Activated CD4-positive, alpha-beta memory T cell treated with anti-CD3 and anti-CD28 coated beads for 36 hours (primary cell): ENCODE measurements around the gene EDEM1. TPM values are rescaled to one million over a fixed set of nuclear protein-coding genes. Genes with fewer than 3 reads are reported as not detected.
A peak's percentile ranks its signal among the peaks of the same experiment; 100 is the strongest.

ENCODE experiments used
- CTCF ChIA-PET: fragments of 350-600 bp; sonication (Branson Sonifier 250); formaldehyde crosslinking; loops from one replicate; lab custom pipeline; 2021; ENCODE audit warnings: antibody characterized with exemption, inconsistent platforms; lab: Charles Lee
- POLR2A ChIA-PET: fragments of 350-600 bp; sonication (Branson Sonifier 250); formaldehyde crosslinking; loops from one replicate; lab custom pipeline; 2021; ENCODE audit warnings: antibody characterized with exemption; lab: Charles Lee
- DNase-seq: peaks from one replicate; pipeline ENCODE4 v3.0.0-alpha.2; 2020
- H3K27ac Mint-ChIP-seq: one replicate; pipeline ENCODE4 v1.8.0; 2021; ENCODE audit warnings: mixed read lengths
- H3K27me3 Mint-ChIP-seq: one replicate; pipeline ENCODE4 v1.8.0; 2021; ENCODE audit warnings: mixed read lengths
- H3K36me3 Mint-ChIP-seq: one replicate; pipeline ENCODE4 v1.8.0; 2021; ENCODE audit warnings: mixed read lengths
- H3K4me1 Mint-ChIP-seq: one replicate; pipeline ENCODE4 v1.8.0; 2021; ENCODE audit warnings: low read depth, mixed read lengths
- H3K4me3 Mint-ChIP-seq: one replicate; pipeline ENCODE4 v1.8.0; 2021; ENCODE audit warnings: mild to moderate bottlenecking, mixed read lengths
- H3K9me3 Mint-ChIP-seq: one replicate; pipeline ENCODE4 v1.8.0; 2021; ENCODE audit warnings: mixed read lengths
- intact Hi-C: fragments of 100-400 bp; cut with micrococcal nuclease; formaldehyde crosslinking; loops from one replicate; pipeline ENCODE4 v1.15.1; 2023
- total RNA-seq, 2 experiments: library from RNA; stranded (reverse); gene quantifications; one replicate each; pipeline ENCODE4 v1.2.3, GENCODE V29; 2021

Gene EDEM1
- total RNA-seq, 2 experiments from 2014 or later, result 192 to 203 TPM

DNA sequence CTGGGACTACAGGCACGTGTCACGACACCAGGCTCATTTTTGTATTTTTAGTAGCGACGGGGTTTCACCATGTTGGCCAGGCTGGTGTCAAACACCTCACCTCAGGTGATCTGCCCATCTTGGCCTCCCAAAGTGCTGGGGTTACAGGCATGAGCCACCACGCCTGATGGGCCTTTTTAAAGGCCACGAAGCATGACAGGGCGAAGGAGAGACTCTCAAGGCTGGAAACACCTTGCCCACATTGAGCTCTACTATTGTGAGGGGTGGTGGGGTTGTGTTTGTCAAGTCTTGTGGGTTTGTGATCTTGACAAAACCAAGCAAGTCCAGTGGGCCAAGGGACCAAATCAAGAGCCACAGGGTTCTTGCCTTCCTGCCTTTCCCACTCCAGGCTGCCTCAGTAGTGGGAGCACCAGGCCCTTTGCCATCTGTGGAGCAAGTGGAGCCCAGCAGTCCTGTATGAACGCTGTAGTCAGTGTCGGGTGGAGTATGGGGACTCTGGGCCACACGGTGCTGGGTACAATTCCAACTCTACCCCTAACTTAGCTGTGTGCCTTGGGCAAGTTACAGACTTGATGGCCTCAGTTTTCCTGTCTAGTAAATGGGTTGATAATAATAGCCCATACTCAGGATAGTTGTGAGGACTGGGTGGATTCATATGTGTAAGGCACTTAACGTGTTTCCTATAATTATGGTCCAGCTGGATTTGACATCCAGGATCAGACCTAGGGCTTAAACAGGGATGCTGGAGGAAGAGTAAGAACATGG is 33.3 kb downstream of the EDEM1 start:
- intact Hi-C loops, result loop anchor here (10.0 kb wide), 2 partner anchors 114 to 514 kb away; no protein-coding TSS in a partner anchor

GRCh38 chr3:5221701-5222100 is 34.2 kb downstream of the EDEM1 start:
- Mint-ChIP-seq H3K27ac (no peak overlapping the region), H3K4me3 (no peak overlapping the region), H3K9me3 (no peaks in the 10 kb centered on the region), H3K36me3 (peaks cover 19% of the 10 kb centered on the region), H3K4me1 (peaks cover 7% of the 10 kb centered on the region), H3K27me3 (no peaks in the 10 kb centered on the region)
- ChIA-PET POLR2A (no interaction called here), CTCF (no interaction called here)
- no peak for DNase-seq
- intact Hi-C loops, result loop anchor here (10.0 kb wide), 2 partner anchors 113 to 513 kb away; no protein-coding TSS in a partner anchor

More for the DNA sequence above, 33.3 kb downstream of the EDEM1 start:
- ChIA-PET CTCF (no interaction called here), POLR2A (interaction anchor here (0.8 kb wide), 1 partner anchor 24 kb away, joined by 3 read pairs; no protein-coding TSS in a partner anchor)
- H3K9me3 Mint-ChIP-seq, result no peaks in the 10 kb centered on the region
- no peak for DNase-seq
- no peaks in the 10 kb centered on the region for H3K27me3 Mint-ChIP-seq
- H3K4me3 Mint-ChIP-seq, result no peak overlapping the region
- H3K36me3 Mint-ChIP-seq, result peaks cover 24% of the 10 kb centered on the region
- peak overlapping the region; percentile 38 for H3K27ac Mint-ChIP-seq
- peaks cover 6% of the 10 kb centered on the region for H3K4me1 Mint-ChIP-seq

- Mint-ChIP-seq H3K4me1 (peaks cover 5% of the 10 kb centered on the region), H3K9me3 (no peaks in the 10 kb centered on the region), H3K4me3 (no peak overlapping the region), H3K36me3 (peaks cover 13% of the 10 kb centered on the region), H3K27ac (no peak overlapping the region), H3K27me3 (no peaks in the 10 kb centered on the region)
- ChIA-PET CTCF (interaction anchor here (1.1 kb wide), 1 partner anchor 9 kb away, joined by 4 read pairs; no protein-coding TSS in a partner anchor), POLR2A (no interaction called here)
- no peak for DNase-seq
- intact Hi-C loops, result loop anchor here (10.0 kb wide), 2 partner anchors 112 to 512 kb away; no protein-coding TSS in a partner anchor
Observed at GRCh38 chr3:5222283-5223005, 34.9 kb downstream of the EDEM1 start.

GRCh38 chr3:5226783-5227182 is 39.3 kb downstream of the EDEM1 start:
- H3K36me3 Mint-ChIP-seq, result no peaks in the 10 kb centered on the region
- H3K4me1 Mint-ChIP-seq, result peaks cover 1% of the 10 kb centered on the region
- no peak overlapping the region for H3K4me3 Mint-ChIP-seq
- H3K9me3 Mint-ChIP-seq, result no peaks in the 10 kb centered on the region
- ChIA-PET CTCF (no interaction called here), POLR2A (no interaction called here)
- no peaks in the 10 kb centered on the region for H3K27me3 Mint-ChIP-seq
- DNase-seq, result no peak
- intact Hi-C loops, result loop anchor here (5.0 to 10.0 kb wide), 3 partner anchors 108 to 508 kb away; no protein-coding TSS in a partner anchor
- H3K27ac Mint-ChIP-seq, result no peak overlapping the region

DNA sequence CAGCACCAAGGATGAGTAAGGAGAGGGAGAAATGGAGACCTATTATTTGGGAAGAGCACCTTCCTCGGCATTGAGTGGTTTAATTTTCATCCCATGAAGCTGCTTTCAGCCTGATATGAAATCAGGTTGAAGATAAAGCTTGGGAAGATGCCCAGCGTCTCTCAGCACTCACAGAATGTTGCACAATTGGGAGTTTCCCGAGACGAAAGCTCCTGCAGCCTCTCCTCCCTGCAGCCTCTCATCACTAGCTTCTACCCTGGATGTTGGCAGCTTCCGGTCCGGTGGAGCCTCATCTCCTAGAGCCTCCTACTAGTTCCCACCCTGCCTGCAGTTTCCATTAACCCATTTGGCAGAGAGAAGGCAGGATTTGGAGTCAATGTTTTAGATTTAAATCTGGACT is 40.3 kb downstream of the EDEM1 start:
- Mint-ChIP-seq H3K27ac (no peak overlapping the region), H3K36me3 (no peaks in the 10 kb centered on the region), H3K9me3 (no peaks in the 10 kb centered on the region), H3K4me1 (peaks cover 1% of the 10 kb centered on the region), H3K27me3 (no peaks in the 10 kb centered on the region), H3K4me3 (no peak overlapping the region)
- POLR2A ChIA-PET, result no interaction called here
- no peak for DNase-seq
- CTCF ChIA-PET, result no interaction called here
- intact Hi-C loops, result loop anchor here (5.0 to 10.0 kb wide), 3 partner anchors 107 to 507 kb away; no protein-coding TSS in a partner anchor

GRCh38 chr3:5229414-5229813 is 41.9 kb downstream of the EDEM1 start:
- ChIA-PET CTCF (interaction anchor here (0.7 kb wide), 1 partner anchor 175 kb away, joined by 3 read pairs; no protein-coding TSS in a partner anchor), POLR2A (no interaction called here)
- Mint-ChIP-seq H3K27ac (no peak overlapping the region), H3K4me3 (no peak overlapping the region), H3K9me3 (no peaks in the 10 kb centered on the region), H3K4me1 (peaks cover 1% of the 10 kb centered on the region), H3K36me3 (no peaks in the 10 kb centered on the region), H3K27me3 (no peaks in the 10 kb centered on the region)
- no peak for DNase-seq
- intact Hi-C loops, result loop anchor here (5.0 to 10.0 kb wide), 3 partner anchors 105 to 505 kb away; no protein-coding TSS in a partner anchor

- no peak overlapping the region for H3K27ac Mint-ChIP-seq
- ChIA-PET POLR2A (interaction anchor here (0.5 kb wide), 1 partner anchor 40 kb away, joined by 4 read pairs; no protein-coding TSS in a partner anchor), CTCF (no interaction called here)
- H3K9me3 Mint-ChIP-seq, result no peaks in the 10 kb centered on the region
- no peaks in the 10 kb centered on the region for H3K27me3 Mint-ChIP-seq
- H3K36me3 Mint-ChIP-seq, result no peaks in the 10 kb centered on the region
- DNase-seq, result no peak
- intact Hi-C loops, result no loop called here
- H3K4me3 Mint-ChIP-seq, result no peak overlapping the region
- H3K4me1 Mint-ChIP-seq, result peaks cover 1% of the 10 kb centered on the region
Observed at GRCh38 chr3:5231074-5231473, 43.6 kb downstream of the EDEM1 start.

DNA sequence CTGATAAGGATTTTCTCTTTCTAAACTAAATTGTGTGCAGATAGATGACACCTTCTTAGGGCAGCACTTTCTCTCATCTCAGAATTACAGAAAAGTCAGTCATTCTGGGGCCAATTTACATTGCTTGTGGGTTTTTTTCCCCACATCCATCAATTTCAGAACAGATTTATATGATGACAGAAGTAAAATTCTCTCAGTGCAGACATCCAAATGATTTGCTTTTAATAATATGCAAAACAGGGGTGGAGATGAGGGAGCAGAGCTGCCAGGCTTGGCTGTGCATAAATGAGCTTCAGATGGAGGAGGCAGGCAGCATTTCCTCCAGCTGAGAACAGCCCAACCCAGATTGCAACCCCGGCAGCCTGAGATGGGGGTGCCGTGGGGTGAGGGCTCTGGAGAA is 44.0 kb downstream of the EDEM1 start:
- DNase-seq, result no peak
- intact Hi-C loops, result no loop called here
- Mint-ChIP-seq H3K4me3 (no peak overlapping the region), H3K4me1 (peaks cover 1% of the 10 kb centered on the region), H3K27me3 (no peaks in the 10 kb centered on the region), H3K9me3 (no peaks in the 10 kb centered on the region), H3K36me3 (no peaks in the 10 kb centered on the region), H3K27ac (no peak overlapping the region)
- CTCF ChIA-PET, result no interaction called here
- POLR2A ChIA-PET, result interaction anchor here (0.5 kb wide), 1 partner anchor 41 kb away, joined by 4 read pairs; no protein-coding TSS in a partner anchor

DNA sequence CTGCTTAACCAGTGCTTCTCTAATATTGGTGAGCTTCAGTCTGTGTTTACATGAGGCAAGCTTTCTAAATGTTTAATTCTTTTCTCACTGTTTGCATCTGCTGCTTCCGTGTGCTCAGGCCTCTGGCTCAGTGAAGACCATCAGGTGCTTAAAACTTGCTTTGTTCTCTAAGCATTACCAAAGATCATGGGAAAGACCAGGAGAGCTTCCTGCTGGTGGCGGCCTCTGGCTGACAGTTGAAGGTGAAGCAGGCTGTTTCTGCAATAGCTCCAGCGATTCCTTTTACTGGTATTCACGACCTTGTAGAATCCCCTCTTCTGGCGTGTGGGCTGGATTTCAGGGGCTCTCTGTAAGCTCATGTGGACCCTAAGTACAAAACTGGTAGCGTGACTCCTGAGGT is 45.1 kb downstream of the EDEM1 start:
- H3K27ac Mint-ChIP-seq, result no peak overlapping the region
- ChIA-PET CTCF (no interaction called here), POLR2A (no interaction called here)

GRCh38 chr3:5233026-5233425 is 45.5 kb downstream of the EDEM1 start:
- no peaks in the 10 kb centered on the region for H3K4me1 Mint-ChIP-seq
- DNase-seq, result no peak
- H3K36me3 Mint-ChIP-seq, result no peaks in the 10 kb centered on the region
- H3K4me3 Mint-ChIP-seq, result no peak overlapping the region
- no peak overlapping the region for H3K27ac Mint-ChIP-seq
- ChIA-PET CTCF (no interaction called here), POLR2A (no interaction called here)
- no peaks in the 10 kb centered on the region for H3K27me3 Mint-ChIP-seq
- intact Hi-C loops, result no loop called here
- H3K9me3 Mint-ChIP-seq, result no peaks in the 10 kb centered on the region

More for the DNA sequence above, 45.1 kb downstream of the EDEM1 start:
- no peak for DNase-seq
- Mint-ChIP-seq H3K36me3 (no peaks in the 10 kb centered on the region), H3K9me3 (no peaks in the 10 kb centered on the region), H3K4me3 (no peak overlapping the region), H3K27me3 (no peaks in the 10 kb centered on the region), H3K4me1 (no peaks in the 10 kb centered on the region)
- intact Hi-C loops, result no loop called here

DNA sequence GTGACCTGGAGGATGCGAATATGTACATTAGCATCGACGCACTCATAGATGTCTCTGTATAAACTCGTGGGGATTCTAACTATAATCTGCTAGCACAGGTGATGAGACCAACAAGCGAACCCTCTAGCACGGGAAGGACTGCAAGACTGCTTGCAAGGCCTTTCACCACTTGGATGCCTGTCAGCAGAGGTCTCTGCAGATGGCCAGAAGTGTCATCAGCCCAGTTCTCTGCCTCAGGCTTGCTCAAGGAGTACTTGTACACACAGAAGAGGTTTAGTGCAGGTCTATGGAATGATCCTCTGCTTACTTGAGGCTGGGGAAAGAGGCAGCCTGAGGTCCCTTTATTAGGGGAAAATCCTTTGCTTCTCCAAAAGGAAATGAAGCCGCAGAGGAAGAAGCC is 48.1 kb downstream of the EDEM1 start:
- intact Hi-C loops, result no loop called here
- peaks cover 5% of the 10 kb centered on the region for H3K4me1 Mint-ChIP-seq
- POLR2A ChIA-PET, result no interaction called here

DNA sequence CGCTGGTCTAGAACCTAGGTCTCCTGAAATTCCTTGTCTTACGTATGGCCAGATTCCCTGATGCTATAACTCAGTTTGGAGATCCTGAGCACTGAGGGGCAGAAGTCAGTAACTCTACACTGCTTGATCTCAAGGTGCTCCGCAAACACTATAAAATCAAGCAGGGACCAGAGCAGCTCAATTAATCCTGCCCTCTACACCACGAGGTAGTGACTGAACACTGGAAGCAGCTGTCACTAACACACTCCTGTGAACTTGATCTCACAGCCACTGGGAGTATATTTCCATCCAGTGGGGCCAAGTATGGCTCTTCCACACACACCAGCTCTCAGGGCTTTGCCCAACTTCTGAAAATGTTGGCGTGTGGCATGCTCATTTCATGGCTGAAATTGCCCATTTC is 51.0 kb downstream of the EDEM1 start:
- ChIA-PET CTCF (no interaction called here), POLR2A (no interaction called here)
- Mint-ChIP-seq H3K9me3 (peaks cover 4% of the 10 kb centered on the region), H3K36me3 (peaks cover 1% of the 10 kb centered on the region), H3K27me3 (no peaks in the 10 kb centered on the region), H3K4me1 (peaks cover 5% of the 10 kb centered on the region), H3K4me3 (no peak overlapping the region), H3K27ac (no peak overlapping the region)
- DNase-seq, result no peak
- intact Hi-C loops, result no loop called here

More for the DNA sequence above, 48.1 kb downstream of the EDEM1 start:
- no peak overlapping the region for H3K27ac Mint-ChIP-seq
- no peaks in the 10 kb centered on the region for H3K36me3 Mint-ChIP-seq
- DNase-seq, result no peak
- no peak overlapping the region for H3K4me3 Mint-ChIP-seq
- CTCF ChIA-PET, result no interaction called here
- no peaks in the 10 kb centered on the region for H3K27me3 Mint-ChIP-seq
- H3K9me3 Mint-ChIP-seq, result no peaks in the 10 kb centered on the region
